Stimulated activated CD4-positive, alpha-beta T cell treated with anti-CD3 and anti-CD28 coated beads, Interleukin-12 subunit alpha, Interleukin-12 subunit beta, amount 100 ng/mL, for 24 hours (primary cell): ENCODE measurements around the gene APOA5.
"Not testable (repeated sequence)": the region's sequence is repeated elsewhere in the genome, so short reads cannot be mapped to it uniquely, and the experiment has no call there.

Experiments used
- DNase-seq, 2 experiments: peaks; one replicate each; pipeline ENCODE4 v3.0.0-alpha.2; 2020; ENCODE audit warnings: low read depth in 2 of 2

APOA5 gene

GRCh38 chr11:116791813-116792143, at the start of gene APOA5:
APOA5 (minus strand) TSS chr11:116791879; CDS start chr11:116791860, 19 bp downstream.
- no peak for DNase-seq

DNA sequence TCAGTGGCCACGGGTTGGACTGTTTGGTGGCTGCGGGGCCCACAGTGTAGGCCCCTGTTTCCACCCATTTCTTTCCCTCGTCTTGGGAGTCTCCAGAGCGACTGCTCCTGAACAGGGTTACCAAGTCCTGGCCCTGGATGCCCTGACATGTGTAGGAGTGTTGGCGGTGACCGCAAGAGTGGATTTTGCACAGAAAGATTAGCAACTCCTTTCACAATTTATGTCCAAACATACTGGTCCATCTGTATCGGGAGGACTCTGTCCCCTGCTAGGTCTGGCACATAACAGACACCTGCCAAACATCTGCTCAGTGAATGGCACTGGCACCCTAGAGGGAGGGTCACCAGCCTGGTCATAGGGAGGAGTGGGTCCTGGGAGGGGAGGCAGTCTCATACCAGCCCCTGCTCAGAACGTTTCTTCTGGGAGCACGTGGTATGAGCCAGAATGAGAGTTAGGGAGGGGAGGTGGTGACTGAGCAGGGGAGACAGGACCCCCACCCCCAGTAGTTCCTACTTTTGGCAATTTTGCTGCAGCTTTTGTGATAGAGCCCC, 49.1 kb upstream of the APOA5 start:
- no peak for DNase-seq

DNA sequence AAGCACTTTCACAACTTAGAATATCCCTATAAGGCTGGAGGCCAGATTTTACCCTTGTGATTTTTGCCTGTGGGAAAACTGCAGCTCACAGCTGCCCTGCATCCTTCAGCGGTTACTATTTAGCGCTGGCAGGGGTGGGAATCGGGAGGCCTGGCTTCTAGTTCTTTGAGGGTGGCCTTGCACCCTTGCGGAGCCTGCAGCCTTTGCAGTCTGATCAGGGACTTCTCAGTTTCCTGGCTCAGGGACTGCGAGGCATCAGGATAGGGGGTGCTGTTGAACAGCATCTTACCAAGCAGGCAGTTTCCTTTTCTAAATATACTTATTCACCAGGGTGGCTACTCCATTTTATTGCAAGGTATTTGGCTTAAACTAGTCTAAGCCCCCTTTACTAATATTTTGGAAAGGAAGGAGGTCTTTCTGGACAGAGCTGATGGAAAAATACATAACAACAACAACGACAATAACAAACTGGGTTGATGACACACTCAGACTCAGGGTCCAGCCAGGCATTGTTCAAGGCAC, 48.6 kb upstream of the APOA5 start:
- no peak for DNase-seq

DNA sequence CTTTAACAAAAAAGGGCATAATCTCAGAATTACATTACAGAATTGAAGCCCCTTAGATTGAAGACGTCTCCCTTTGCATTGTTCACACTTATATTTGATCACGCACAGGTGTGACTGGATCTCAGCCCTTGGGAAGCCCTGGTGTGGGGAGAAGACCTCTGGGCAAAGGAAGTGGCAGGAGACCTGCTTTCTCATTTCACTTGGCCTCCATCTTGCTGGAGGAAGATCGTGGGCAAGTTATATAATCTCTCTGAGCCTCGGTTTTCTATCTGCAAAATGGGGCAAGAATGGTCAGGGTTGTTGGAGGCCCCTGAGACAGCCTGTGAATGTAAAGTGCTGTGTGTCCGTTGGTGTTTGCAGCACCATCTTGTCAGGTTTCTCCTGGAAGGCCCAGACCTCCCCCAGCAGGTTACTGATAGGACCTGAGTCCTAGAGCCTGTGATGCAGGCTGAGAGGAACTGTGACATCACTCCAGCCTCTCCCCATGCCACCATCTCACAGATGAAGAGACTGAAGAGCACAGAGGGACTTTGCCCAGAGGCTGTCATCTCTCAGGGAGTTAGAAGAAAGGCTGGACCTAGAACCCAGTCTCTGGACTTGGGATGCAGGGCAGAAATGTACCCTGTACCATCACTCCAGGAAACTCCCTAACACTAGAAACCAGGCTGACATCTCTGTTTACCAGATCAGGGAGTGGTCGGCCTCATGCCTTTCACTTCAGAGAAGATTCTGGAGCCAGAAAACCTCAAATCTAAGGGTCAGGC, 46.8 kb upstream of the APOA5 start:
- no peak for DNase-seq

- no peak for DNase-seq
Measured at GRCh38 chr11:116837231-116838091, 45.8 kb upstream of the APOA5 start, which contains the start of gene APOA1. APOA1 (minus strand) TSS chr11:116837622; CDS start chr11:116837387, 235 bp downstream.

DNA sequence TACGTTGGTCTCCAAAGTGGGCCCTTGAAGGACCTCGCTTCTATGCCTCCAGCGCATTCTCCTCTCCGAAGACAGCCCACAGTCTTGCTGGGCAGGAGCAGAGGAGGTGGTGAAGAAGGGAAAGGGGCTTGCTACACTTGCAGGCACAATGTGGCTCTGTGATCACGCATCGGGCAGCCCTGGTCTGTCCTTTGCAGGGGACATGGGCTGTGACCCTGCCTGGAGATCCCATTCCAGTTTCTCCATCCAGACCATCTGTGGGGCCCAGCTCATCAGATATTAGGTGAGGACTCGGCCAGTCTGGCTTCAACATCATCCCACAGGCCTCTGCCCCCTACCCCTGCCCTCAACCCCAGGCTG, 44.9 kb upstream of the APOA5 start:
- DNase-seq: no peak

DNA sequence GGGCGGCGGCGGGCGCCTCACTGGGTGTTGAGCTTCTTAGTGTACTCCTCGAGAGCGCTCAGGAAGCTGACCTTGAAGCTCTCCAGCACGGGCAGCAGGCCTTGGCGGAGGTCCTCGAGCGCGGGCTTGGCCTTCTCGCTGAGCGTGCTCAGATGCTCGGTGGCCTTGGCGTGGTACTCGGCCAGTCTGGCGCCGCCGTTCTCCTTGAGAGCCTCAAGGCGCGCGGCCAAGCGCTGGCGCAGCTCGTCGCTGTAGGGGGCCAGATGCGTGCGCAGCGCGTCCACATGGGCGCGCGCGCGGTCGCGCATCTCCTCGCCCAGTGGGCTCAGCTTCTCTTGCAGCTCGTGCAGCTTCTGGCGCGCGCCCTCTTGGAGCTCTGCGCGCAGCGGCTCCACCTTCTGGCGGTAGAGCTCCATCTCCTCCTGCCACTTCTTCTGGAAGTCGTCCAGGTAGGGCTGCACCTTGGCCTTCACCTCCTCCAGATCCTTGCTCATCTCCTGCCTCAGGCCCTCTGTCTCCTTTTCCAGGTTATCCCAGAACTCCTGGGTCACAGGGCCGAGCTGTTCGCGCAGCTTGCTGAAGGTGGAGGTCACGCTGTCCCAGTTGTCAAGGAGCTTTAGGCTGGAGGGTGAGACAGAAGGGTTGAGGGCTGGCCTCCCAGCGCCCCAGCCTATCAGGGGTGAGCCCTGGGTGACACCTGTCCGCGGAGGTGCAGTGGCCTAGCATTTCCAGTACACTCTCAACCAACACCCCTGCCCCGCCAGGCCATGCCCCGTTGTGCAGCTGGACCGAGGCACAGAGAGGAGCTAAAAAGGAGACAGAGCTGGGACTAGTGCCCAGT, 44.3 kb upstream of the APOA5 start:
- peak; percentile 50 to 69 for DNase-seq

DNA sequence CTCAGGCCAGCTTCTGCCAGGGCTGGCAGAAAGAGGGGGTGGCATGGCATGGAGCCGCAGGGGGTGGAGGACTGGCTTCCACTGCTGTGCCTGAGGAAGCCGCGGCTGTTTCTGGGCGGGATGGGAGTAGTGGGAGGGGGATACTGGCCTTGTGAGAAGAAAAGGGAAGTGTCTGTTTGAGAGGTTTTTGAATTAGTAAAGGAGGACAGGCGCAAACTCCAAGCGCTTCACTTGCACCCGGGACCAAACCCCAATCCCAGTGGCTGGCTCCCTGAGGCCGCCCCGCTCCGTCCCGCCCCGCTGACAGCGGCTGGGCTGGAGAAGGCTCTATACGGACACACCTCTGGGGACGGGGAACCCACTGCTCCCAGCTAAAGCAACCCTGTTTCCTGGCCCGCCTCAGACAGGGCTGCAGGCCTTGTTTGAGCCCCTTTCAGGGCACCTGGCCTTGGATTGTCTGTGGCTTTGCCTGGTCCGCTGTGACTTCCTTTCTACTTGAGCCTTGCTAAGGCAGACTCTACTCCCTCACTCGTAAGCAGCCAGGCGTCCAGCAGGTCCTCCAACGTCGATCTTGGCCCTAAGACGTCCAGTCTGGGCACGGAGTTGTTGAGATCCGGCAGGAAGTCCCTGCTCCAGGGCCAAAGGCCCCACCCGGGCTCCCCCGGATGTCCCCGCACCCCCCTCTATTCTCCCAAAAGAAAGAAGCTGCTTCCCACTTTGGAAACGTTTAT, 43.5 kb upstream of the APOA5 start:
- no peak for DNase-seq

GRCh38 chr11:116834535-116835041, 42.9 kb upstream of the APOA5 start:
- not testable (repeated sequence) for DNase-seq

- DNase-seq: no peak
Measured at GRCh38 chr11:116833816-116834534, 42.3 kb upstream of the APOA5 start.

DNA sequence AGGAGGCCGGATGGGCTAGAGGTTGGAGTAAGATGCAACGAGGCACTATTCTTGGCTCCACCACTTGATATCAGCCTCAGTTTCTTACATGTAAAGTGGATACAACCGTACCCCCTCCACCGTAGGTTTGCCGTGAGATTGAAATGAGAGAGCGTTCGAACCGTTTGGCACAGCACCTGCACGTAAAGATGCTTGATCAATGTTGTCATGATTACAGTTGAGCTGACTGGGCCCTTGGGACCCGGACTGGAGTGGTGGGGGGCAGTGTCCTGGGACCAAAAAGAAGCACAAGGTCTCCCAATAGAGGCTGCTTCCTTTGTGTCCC, 41.8 kb upstream of the APOA5 start:
- DNase-seq: no peak

- no peak for DNase-seq
Measured at GRCh38 chr11:116832350-116833290, 40.9 kb upstream of the APOA5 start.

- DNase-seq: no peak
Measured at GRCh38 chr11:116831790-116832349, 40.2 kb upstream of the APOA5 start.

DNA sequence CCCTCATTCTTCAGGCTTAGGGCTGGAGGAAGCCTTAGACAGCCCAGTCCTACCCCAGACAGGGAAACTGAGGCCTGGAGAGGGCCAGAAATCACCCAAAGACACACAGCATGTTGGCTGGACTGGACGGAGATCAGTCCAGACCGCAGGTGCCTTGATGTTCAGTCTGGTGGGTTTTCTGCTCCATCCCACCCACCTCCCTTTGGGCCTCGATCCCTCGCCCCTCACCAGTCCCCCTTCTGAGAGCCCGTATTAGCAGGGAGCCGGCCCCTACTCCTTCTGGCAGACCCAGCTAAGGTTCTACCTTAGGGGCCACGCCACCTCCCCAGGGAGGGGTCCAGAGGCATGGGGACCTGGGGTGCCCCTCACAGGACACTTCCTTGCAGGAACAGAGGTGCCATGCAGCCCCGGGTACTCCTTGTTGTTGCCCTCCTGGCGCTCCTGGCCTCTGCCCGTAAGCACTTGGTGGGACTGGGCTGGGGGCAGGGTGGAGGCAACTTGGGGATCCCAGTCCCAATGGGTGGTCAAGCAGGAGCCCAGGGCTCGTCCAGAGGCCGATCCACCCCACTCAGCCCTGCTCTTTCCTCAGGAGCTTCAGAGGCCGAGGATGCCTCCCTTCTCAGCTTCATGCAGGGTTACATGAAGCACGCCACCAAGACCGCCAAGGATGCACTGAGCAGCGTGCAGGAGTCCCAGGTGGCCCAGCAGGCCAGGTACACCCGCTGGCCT, 38.7 kb upstream of the APOA5 start:
- no peak for DNase-seq

DNA sequence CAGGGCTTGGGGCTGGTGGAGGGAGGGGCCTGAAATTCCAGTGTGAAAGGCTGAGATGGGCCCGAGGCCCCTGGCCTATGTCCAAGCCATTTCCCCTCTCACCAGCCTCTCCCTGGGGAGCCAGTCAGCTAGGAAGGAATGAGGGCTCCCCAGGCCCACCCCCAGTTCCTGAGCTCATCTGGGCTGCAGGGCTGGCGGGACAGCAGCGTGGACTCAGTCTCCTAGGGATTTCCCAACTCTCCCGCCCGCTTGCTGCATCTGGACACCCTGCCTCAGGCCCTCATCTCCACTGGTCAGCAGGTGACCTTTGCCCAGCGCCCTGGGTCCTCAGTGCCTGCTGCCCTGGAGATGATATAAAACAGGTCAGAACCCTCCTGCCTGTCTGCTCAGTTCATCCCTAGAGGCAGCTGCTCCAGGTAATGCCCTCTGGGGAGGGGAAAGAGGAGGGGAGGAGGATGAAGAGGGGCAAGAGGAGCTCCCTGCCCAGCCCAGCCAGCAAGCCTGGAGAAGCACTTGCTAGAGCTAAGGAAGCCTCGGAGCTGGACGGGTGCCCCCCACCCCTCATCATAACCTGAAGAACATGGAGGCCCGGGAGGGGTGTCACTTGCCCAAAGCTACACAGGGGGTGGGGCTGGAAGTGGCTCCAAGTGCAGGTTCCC, 38.0 kb upstream of the APOA5 start, which contains the start of gene APOC3:
Gene APOC3 (plus strand): TSS at position 383 of the 659 bp plus-strand sequence. CDS start 676 bp downstream, outside the sequence.
- DNase-seq: no peak

GRCh38 chr11:116828632-116829524, 37.2 kb upstream of the APOA5 start:
- no peak for DNase-seq
